GM12878 (cell line): Measurements from ENCODE around the gene GRM7. TPM values are rescaled to one million over a fixed set of nuclear protein-coding genes. Genes with fewer than 3 reads are reported as not detected.

Experiments used
- ATAC-seq: fragments of 200-7000 bp; cut with Tn5 transposase; 3 replicates; pipeline ENCODE4 v1.9.1; 2020; ENCODE audit warnings: mild to moderate bottlenecking, moderate library complexity
- BruUV-seq: library from RNA; stranded (reverse); fragments of 400-500 nt; replicated peaks from 2 replicates; lab custom pipeline; 2021; lab: Mats Ljungman, UMichigan
- CTCF ChIA-PET: fragments of 300-600 bp; sonication (Branson Sonifier 250); formaldehyde crosslinking; extraction: SDS; loops from one replicate; lab custom pipeline; 2021; ENCODE audit warnings: inconsistent platforms; lab: Yijun Ruan, JAX
- POLR2A ChIA-PET: fragments of 350-600 bp; formaldehyde crosslinking; extraction: SDS; loops from one replicate; lab custom pipeline; 2021; ENCODE audit warnings: inconsistent platforms; lab: Charles Lee
- RAD21 ChIA-PET: fragments of 300-600 bp; sonication (Branson Sonifier 250); formaldehyde crosslinking; loops from one replicate; lab custom pipeline; 2023; ENCODE audit warnings: antibody characterized with exemption; ENCODE audit not compliant: unreplicated experiment; lab: Charles Lee
- SMC1A ChIA-PET: fragments of 300-600 bp; sonication (Branson Sonifier 250); formaldehyde crosslinking; loops from one replicate; lab custom pipeline; 2023; ENCODE audit not compliant: unreplicated experiment, uncharacterized antibody; lab: Charles Lee
- DNase-seq: peaks from one replicate; pipeline ENCODE4 v3.0.0-alpha.2; 2011; ENCODE audit warnings: low read depth, low spot score
- FAIRE-seq: peaks from 3 replicates; lab custom pipeline; 2011; peaks lifted over from hg19 to GRCh38; lab: Jason Lieb, UNC
- H2AFZ ChIP-seq: 2 replicates; pipeline ENCODE4 v1.6.0; 2011; ENCODE audit warnings: low read depth, low read length, control low read depth; ENCODE audit not compliant: control insufficient read depth
- H3K27ac ChIP-seq: 2 replicates; pipeline ENCODE4 v1.5.1; 2011; ENCODE audit warnings: control low read depth; ENCODE audit not compliant: control insufficient read depth, insufficient read depth
- H3K27me3 ChIP-seq, 2 experiments: replicated peaks in 1 of 2; 2 replicates each; pipeline versions ENCODE4 v1.6.0 to v1.6.1; 2011; ENCODE audit warnings: low read length in 1 of 2; ENCODE audit not compliant: control insufficient read depth in 2 of 2, insufficient read depth in 2 of 2
- H3K36me3 ChIP-seq, 2 experiments: 2 replicates each; pipeline ENCODE4 v1.5.1; 2011; ENCODE audit warnings: low read length in 1 of 2; ENCODE audit not compliant: control insufficient read depth in 2 of 2, insufficient read depth in 2 of 2
- H3K4me1 ChIP-seq: 2 replicates; pipeline ENCODE4 v1.6.1; 2011; ENCODE audit warnings: mild to moderate bottlenecking, low read length, moderate library complexity, mixed read lengths; ENCODE audit not compliant: control insufficient read depth, insufficient read depth
- H3K4me2 ChIP-seq: 2 replicates; pipeline ENCODE4 v1.6.0; 2011; ENCODE audit warnings: control low read depth; ENCODE audit not compliant: control insufficient read depth, insufficient read depth
- H3K4me3 ChIP-seq: fragments of 200-600 bp; sonication (generic); 2 replicates; pipeline ENCODE4 v1.5.1; 2016
- H3K79me2 ChIP-seq: 2 replicates; pipeline ENCODE4 v1.6.0; 2011; ENCODE audit warnings: low read length; ENCODE audit not compliant: control insufficient read depth, insufficient read depth
- H3K9ac ChIP-seq: 2 replicates; pipeline ENCODE4 v1.8.0; 2011; ENCODE audit warnings: low read length, control low read depth, mixed read lengths; ENCODE audit not compliant: control insufficient read depth, insufficient read depth
- H3K9me3 ChIP-seq: replicated peaks from 3 replicates; pipeline ENCODE4 v1.5.1; 2011; ENCODE audit warnings: mild to moderate bottlenecking, low read length; ENCODE audit not compliant: control insufficient read depth, insufficient read depth
- H4K20me1 ChIP-seq: 2 replicates; pipeline ENCODE4 v1.6.0; 2011; ENCODE audit not compliant: control insufficient read depth, insufficient read depth
- ASH2L ChIP-seq: fragments of 300-600, 200-600 bp; sonication (generic); IDR thresholded peaks from 2 replicates; pipeline ENCODE4 v1.6.1; 2017; ENCODE audit warnings: low read depth, mild to moderate bottlenecking, borderline replicate concordance
- BRCA1 ChIP-seq: IDR thresholded peaks from 2 replicates; pipeline ENCODE4 v1.6.1; 2011; ENCODE audit warnings: low read depth, low read length, improper control_type of control experiment
- CBX5 ChIP-seq: sonication (generic); IDR thresholded peaks from 2 replicates; pipeline ENCODE4 v1.6.1; 2016; ENCODE audit warnings: low read depth, moderate library complexity, mild to moderate bottlenecking, inconsistent platforms
- CHD2 ChIP-seq: IDR thresholded peaks from 2 replicates; pipeline ENCODE4 v1.6.1; 2011; ENCODE audit warnings: low read depth, low read length, improper control_type of control experiment, borderline replicate concordance
- CREB1 ChIP-seq: IDR thresholded peaks from 2 replicates; pipeline ENCODE4 v1.6.1; 2012; ENCODE audit warnings: low read depth, mild to moderate bottlenecking, inconsistent platforms
- CREM ChIP-seq: IDR thresholded peaks from 2 replicates; pipeline ENCODE4 v1.6.1; 2014; ENCODE audit warnings: antibody characterized with exemption, low read depth
- EGR1 ChIP-seq, 2 experiments: IDR thresholded peaks; 1 replicate in 1 of 2; 2 replicates in 1 of 2; pipeline ENCODE4 v1.6.1; 2011 to 2012; ENCODE audit warnings: low read depth in 2 of 2, low read length in 2 of 2, borderline replicate concordance in 1 of 2, mild to moderate bottlenecking in 1 of 2, moderate library complexity in 1 of 2
- ETV6 ChIP-seq, 2 experiments: fragments of 450-650 bp in 1 of 2; IDR thresholded peaks in 1 of 2; conservative IDR thresholded peaks in 1 of 2; 2 replicates each; pipeline ENCODE4 v1.6.1; 2014; ENCODE audit warnings: antibody characterized with exemption in 1 of 2, borderline replicate concordance in 1 of 2, low read depth in 1 of 2, mild to moderate bottlenecking in 1 of 2, moderate library complexity in 1 of 2
- IKZF2 ChIP-seq, 2 experiments: fragments of 450-650 bp; IDR thresholded peaks; 2 replicates each; pipeline ENCODE4 v1.6.1; 2017; ENCODE audit warnings: mild to moderate bottlenecking in 2 of 2, moderate library complexity in 2 of 2
- MEF2A ChIP-seq: IDR thresholded peaks from 2 replicates; pipeline ENCODE4 v1.6.1; 2011; ENCODE audit warnings: low read depth, mild to moderate bottlenecking, low read length, moderate library complexity; ENCODE audit not compliant: insufficient read depth
- NFYB ChIP-seq: IDR thresholded peaks from 2 replicates; pipeline ENCODE4 v1.6.1; 2011; ENCODE audit warnings: low read depth, mild to moderate bottlenecking, low read length, improper control_type of control experiment, moderate library complexity; ENCODE audit not compliant: insufficient read depth
- PAX5 ChIP-seq: IDR thresholded peaks from 2 replicates; pipeline ENCODE4 v1.6.1; 2011; ENCODE audit warnings: low read depth, low read length, borderline replicate concordance
- SMAD5 ChIP-seq: IDR thresholded peaks from 2 replicates; pipeline ENCODE4 v1.6.1; 2016; ENCODE audit warnings: antibody characterized with exemption, low read depth
- SP1 ChIP-seq: IDR thresholded peaks from one replicate; pipeline ENCODE4 v1.6.1; 2011; ENCODE audit warnings: low read depth, low read length
- SREBF2 ChIP-seq: IDR thresholded peaks from 2 replicates; pipeline ENCODE4 v1.6.1; 2012; ENCODE audit warnings: mild to moderate bottlenecking, low read length
- SUZ12 ChIP-seq: fragments of 200-600 bp; sonication (generic); IDR thresholded peaks from one replicate; pipeline ENCODE4 v1.6.1; 2018; ENCODE audit warnings: antibody characterized with exemption, mild to moderate bottlenecking; ENCODE audit not compliant: unreplicated experiment
- TAF1 ChIP-seq: IDR thresholded peaks from 2 replicates; pipeline ENCODE4 v1.6.1; 2011; ENCODE audit warnings: mild to moderate bottlenecking, low read depth, low read length, borderline replicate concordance
- ZNF24 ChIP-seq: fragments of 450-650 bp; IDR thresholded peaks from 2 replicates; pipeline ENCODE4 v1.6.1; 2017; ENCODE audit warnings: antibody characterized with exemption, mild to moderate bottlenecking
- WGBS: methylation state at CpG from one replicate; pipeline ENCODE4 v1.1.6; 2016; ENCODE audit warnings: low lambda C conversion rate; ENCODE audit not compliant: insufficient replicate concordance, insufficient coverage; ENCODE audit errors: missing lambda C conversion rate; 5-methylcytosine and 5-hydroxymethylcytosine counted together
- in situ Hi-C: fragments of 300-500 bp; cut with MboI; formaldehyde crosslinking; loops from 9 replicates; pipeline ENCODE4 v1.14.3; 2018; ENCODE audit warnings: mixed read lengths
- intact Hi-C: fragments of 100-400 bp; cut with micrococcal nuclease; formaldehyde crosslinking; loops from one replicate; pipeline ENCODE4 v1.14.2; 2022; ENCODE audit not compliant: unreplicated experiment
- polyA plus RNA-seq, 11 experiments: library from polyadenylated mRNA; depleted of rRNA in 4 of 11; unstranded in 6 of 11; stranded (reverse) in 5 of 11; fragments of >200 nt; fragmentation: Nextera tagmentation in 4 of 11; fragmentation: Illumina TruSeq in 1 of 11; extraction: Ambion mirVana in 4 of 11; extraction: Trizol in 1 of 11; gene quantifications; 1 replicate in 1 of 11; 2 replicates in 10 of 11; pipeline versions ENCODE4 v1.2.1 to v1.2.3, GENCODE V29; 2011 to 2016; ENCODE audit warnings: inconsistent platforms in 2 of 11, missing spikeins in 2 of 11, low read depth in 1 of 11
- total RNA-seq, 4 experiments: library from RNA; depleted of rRNA in 3 of 4; stranded (reverse); fragments of >200 nt in 3 of 4; fragmentation: Illumina TruSeq in 1 of 4; extraction: Trizol in 1 of 4; gene quantifications; 2 replicates each; pipeline versions ENCODE4 v1.2.1 to v1.2.3, GENCODE V29; 2013 to 2021
- TF ChIP-seq, protein P1 (sequence below): fragments of 450-650 bp; formaldehyde crosslinking; IDR thresholded peaks from 2 replicates; pipeline ENCODE4 v1.4.0; 2022; ENCODE audit warnings: mild to moderate bottlenecking, moderate library complexity
- TF ChIP-seq, protein P2 (sequence below): fragments of 450-650 bp; IDR thresholded peaks from 2 replicates; pipeline ENCODE4 v1.6.1; 2017; ENCODE audit warnings: mild to moderate bottlenecking, low read depth, inconsistent platforms; ENCODE audit not compliant: poor library complexity, severe bottlenecking

GRM7 gene
- total and polyA plus RNA-seq, 10 of the 15 experiments (the other 5 are each of a cell fraction or from before 2014, with no cell fraction given), result not detected

DNA sequence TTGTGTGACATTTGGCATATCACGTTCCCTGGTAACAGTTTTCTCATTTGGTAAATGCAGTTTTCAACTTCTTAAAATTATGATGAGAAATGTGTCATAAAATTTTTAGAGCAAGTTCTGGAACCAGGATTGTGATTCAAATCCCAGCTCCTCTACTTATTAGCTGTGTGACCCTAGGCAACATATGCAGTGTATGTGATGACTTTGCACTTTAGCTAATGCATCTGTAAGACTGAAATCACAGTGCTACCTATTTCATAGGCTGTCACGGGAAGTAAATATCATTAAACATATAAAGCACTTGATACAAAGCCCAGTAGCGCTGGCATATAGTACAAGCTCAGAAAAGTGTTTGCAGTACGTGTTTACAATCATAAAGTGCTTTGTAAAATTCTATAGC is 419.4 kb downstream of the GRM7 start:
- no peak for TF ChIP-seq ETV6 (conservative IDR thresholded peaks at IDR 0.05 in 1 of 2, IDR thresholded peaks at IDR 0.05 in 1 of 2; ENCODE audit: borderline replicate concordance in 1 of 2, low read depth in 1 of 2)
- TF ChIP-seq BRCA1, result no peak
- TF ChIP-seq, protein P1, sequence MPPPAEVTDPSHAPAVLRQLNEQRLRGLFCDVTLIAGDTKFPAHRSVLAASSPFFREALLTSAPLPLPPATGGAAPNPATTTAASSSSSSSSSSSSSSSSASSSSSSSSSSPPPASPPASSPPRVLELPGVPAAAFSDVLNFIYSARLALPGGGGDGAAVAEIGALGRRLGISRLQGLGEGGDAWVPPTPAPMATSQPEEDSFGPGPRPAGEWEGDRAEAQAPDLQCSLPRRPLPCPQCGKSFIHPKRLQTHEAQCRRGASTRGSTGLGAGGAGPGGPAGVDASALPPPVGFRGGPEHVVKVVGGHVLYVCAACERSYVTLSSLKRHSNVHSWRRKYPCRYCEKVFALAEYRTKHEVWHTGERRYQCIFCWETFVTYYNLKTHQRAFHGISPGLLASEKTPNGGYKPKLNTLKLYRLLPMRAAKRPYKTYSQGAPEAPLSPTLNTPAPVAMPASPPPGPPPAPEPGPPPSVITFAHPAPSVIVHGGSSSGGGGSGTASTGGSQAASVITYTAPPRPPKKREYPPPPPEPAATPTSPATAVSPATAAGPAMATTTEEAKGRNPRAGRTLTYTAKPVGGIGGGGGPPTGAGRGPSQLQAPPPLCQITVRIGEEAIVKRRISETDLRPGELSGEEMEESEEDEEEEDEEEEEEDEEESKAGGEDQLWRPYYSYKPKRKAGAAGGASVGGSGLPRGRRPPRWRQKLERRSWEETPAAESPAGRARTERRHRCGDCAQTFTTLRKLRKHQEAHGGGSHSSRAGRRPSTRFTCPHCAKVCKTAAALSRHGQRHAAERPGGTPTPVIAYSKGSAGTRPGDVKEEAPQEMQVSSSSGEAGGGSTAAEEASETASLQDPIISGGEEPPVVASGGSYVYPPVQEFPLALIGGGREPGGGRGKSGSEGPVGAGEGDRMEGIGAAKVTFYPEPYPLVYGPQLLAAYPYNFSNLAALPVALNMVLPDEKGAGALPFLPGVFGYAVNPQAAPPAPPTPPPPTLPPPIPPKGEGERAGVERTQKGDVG (CRISPR knock-in tag), result no peak
- TF ChIP-seq MEF2A, result no peak
- no peak for TF ChIP-seq PAX5
- no peak for TF ChIP-seq SUZ12
- TF ChIP-seq CREB1, result no peak
- TF ChIP-seq NFYB, result no peak
- no peak for TF ChIP-seq SREBF2
- TF ChIP-seq, protein P2, sequence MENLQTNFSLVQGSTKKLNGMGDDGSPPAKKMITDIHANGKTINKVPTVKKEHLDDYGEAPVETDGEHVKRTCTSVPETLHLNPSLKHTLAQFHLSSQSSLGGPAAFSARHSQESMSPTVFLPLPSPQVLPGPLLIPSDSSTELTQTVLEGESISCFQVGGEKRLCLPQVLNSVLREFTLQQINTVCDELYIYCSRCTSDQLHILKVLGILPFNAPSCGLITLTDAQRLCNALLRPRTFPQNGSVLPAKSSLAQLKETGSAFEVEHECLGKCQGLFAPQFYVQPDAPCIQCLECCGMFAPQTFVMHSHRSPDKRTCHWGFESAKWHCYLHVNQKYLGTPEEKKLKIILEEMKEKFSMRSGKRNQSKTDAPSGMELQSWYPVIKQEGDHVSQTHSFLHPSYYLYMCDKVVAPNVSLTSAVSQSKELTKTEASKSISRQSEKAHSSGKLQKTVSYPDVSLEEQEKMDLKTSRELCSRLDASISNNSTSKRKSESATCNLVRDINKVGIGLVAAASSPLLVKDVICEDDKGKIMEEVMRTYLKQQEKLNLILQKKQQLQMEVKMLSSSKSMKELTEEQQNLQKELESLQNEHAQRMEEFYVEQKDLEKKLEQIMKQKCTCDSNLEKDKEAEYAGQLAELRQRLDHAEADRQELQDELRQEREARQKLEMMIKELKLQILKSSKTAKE, result no peak
- no peak for TF ChIP-seq ASH2L
- no peak for TF ChIP-seq ZNF24
- no peak for TF ChIP-seq CHD2
- no peak for TF ChIP-seq CREM
- no peak for TF ChIP-seq SMAD5
- TF ChIP-seq EGR1 (IDR thresholded peaks at IDR 0.05; ENCODE audit: borderline replicate concordance in 1 of 2, low read depth in 2 of 2, low read length in 2 of 2), result no peak
- no peak for TF ChIP-seq SP1
- TF ChIP-seq CBX5, result no peak
- TF ChIP-seq IKZF2 (IDR thresholded peaks at IDR 0.05), result no peak
- TF ChIP-seq TAF1, result no peak
- 9% methylated on average over 4 of the region's 4 CpGs for WGBS
- ChIA-PET POLR2A (no interaction called here), RAD21 (interaction anchor here (1.2 kb wide), 1 partner anchor 76 kb away, joined by 4 read pairs; no protein-coding TSS in a partner anchor), SMC1A (interaction anchor here (0.6 to 2.2 kb wide), 5 partner anchors 10 to 477 kb away, joined by 3 to 11 read pairs (median 4); no protein-coding TSS in a partner anchor), CTCF (interaction anchor here (0.9 to 1.1 kb wide), 2 partner anchors 17 to 63 kb away, joined by 3 read pairs; no protein-coding TSS in a partner anchor)
- no peak for FAIRE-seq
- Histone ChIP-seq H3K4me1 (no peaks in the 10 kb centered on the region), H2AFZ (no peak overlapping the region), H4K20me1 (no peaks in the 10 kb centered on the region), H3K4me2 (no peak overlapping the region), H3K36me3 (no peaks in the 10 kb centered on the region), H3K9ac (no peak overlapping the region), H3K27ac (no peak overlapping the region), H3K79me2 (no peaks in the 10 kb centered on the region), H3K9me3 (no peaks in the 10 kb centered on the region), H3K4me3 (no peak overlapping the region), H3K27me3 (no peaks in the 10 kb centered on the region)
- intact Hi-C loops, result no loop called here
- DNase-seq, result no peak
- ATAC-seq, result no peak
- in situ Hi-C loops, result no loop called here
- no TSS peak for BruUV-seq
